GM18505 (cell line): ENCODE data around the gene OR6K2.

Experiments used
- ATAC-seq: cut with Tn5 transposase; IDR thresholded peaks from one replicate; pipeline ENCODE4 v1.9.1; 2021; ENCODE audit not compliant: unreplicated experiment
- POLR2A ChIP-seq: IDR thresholded peaks from 4 replicates; pipeline ENCODE4 v1.6.1; 2011; ENCODE audit warnings: borderline replicate concordance; ENCODE audit not compliant: insufficient read depth, insufficient read length; ENCODE audit errors: extremely low read depth

The OR6K2 gene

GRCh38 chr1:158700552-158700951 is at the start of gene OR6K2:
Gene OR6K2, minus strand, starts transcription at chr1:158700652. Its CDS starts 0 bp downstream, at chr1:158700652.
- ATAC-seq, result no peak
- TF ChIP-seq POLR2A, result no peak

- ATAC-seq, result no peak
- no peak for TF ChIP-seq POLR2A
These were observed 35.4 kb upstream of the OR6K2 start for GRCh38 chr1:158735848-158736247.

GRCh38 chr1:158732524-158732923 is 32.1 kb upstream of the OR6K2 start:
- no peak for ATAC-seq
- no peak for TF ChIP-seq POLR2A

GRCh38 chr1:158731707-158732106 is 31.3 kb upstream of the OR6K2 start:
- no peak for ATAC-seq
- TF ChIP-seq POLR2A, result no peak

GRCh38 chr1:158730453-158730852 is 30.0 kb upstream of the OR6K2 start:
- no peak for TF ChIP-seq POLR2A
- no peak for ATAC-seq

GRCh38 chr1:158728510-158729225 is 28.2 kb upstream of the OR6K2 start:
- ATAC-seq, result no peak
- TF ChIP-seq POLR2A, result no peak

- TF ChIP-seq POLR2A, result no peak
- ATAC-seq, result no peak
These were observed 24.0 kb upstream of the OR6K2 start for GRCh38 chr1:158724442-158724841.

- no peak for TF ChIP-seq POLR2A
- ATAC-seq, result no peak
These were observed 20.2 kb upstream of the OR6K2 start, which contains the start of gene OR6K3 for GRCh38 chr1:158720620-158721019. Gene OR6K3, minus strand, starts transcription at chr1:158720720. Its CDS starts 2,605 bp downstream, at chr1:158718115.

GRCh38 chr1:158719664-158720063 is 19.2 kb upstream of the OR6K2 start:
- ATAC-seq, result no peak
- no peak for TF ChIP-seq POLR2A

- ATAC-seq, result no peak
- TF ChIP-seq POLR2A, result no peak
These were observed 16.9 kb upstream of the OR6K2 start for GRCh38 chr1:158717344-158717743.

GRCh38 chr1:158716335-158716734 is 15.9 kb upstream of the OR6K2 start:
- no peak for ATAC-seq
- TF ChIP-seq POLR2A, result no peak

GRCh38 chr1:158714754-158715153 is 14.3 kb upstream of the OR6K2 start:
- no peak for ATAC-seq
- TF ChIP-seq POLR2A, result no peak

- ATAC-seq, result no peak
- TF ChIP-seq POLR2A, result no peak
These were observed 10.6 kb upstream of the OR6K2 start for GRCh38 chr1:158711098-158711497.

GRCh38 chr1:158706096-158706495 is 5.6 kb upstream of the OR6K2 start:
- ATAC-seq, result no peak
- no peak for TF ChIP-seq POLR2A
